GM19395 (cell line): ENCODE results near the gene GMPR2.
A peak's percentile ranks its signal among the peaks of the same experiment; 100 is the strongest.
"Not testable (repeated sequence)": the region's sequence is repeated elsewhere in the genome, so short reads cannot be mapped to it uniquely, and the experiment has no call there.

Experiments
- ATAC-seq: cut with Tn5 transposase; IDR thresholded peaks from one replicate; pipeline ENCODE4 v1.9.1; 2021; ENCODE audit warnings: mild to moderate bottlenecking, moderate library complexity; ENCODE audit not compliant: unreplicated experiment

GMPR2 gene

GRCh38 chr14:24226473-24226872 is 6.3 kb upstream of the GMPR2 start:
- no peak for ATAC-seq

- no peak for ATAC-seq
Measured at GRCh38 chr14:24228902-24229301, 3.8 kb upstream of the GMPR2 start.

GRCh38 chr14:24231263-24232120 is 1.2 kb upstream of the GMPR2 start:
- ATAC-seq, result peak; percentile 10

GRCh38 chr14:24232121-24232644 is 546 bp upstream of the GMPR2 start, which contains the start of gene NEDD8:
Gene NEDD8 (minus strand): TSS chr14:24232367. CDS start chr14:24232267, 100 bp downstream.
- peak; percentile 82 for ATAC-seq

- ATAC-seq, result no peak
Measured at GRCh38 chr14:24233538-24233866, 773 bp downstream of the GMPR2 start.

GRCh38 chr14:24234095-24235005 is 1.6 kb downstream of the GMPR2 start:
- ATAC-seq, result no peak

- ATAC-seq, result no peak
Measured at GRCh38 chr14:24235804-24236688, 3.3 kb downstream of the GMPR2 start.

GRCh38 chr14:24236689-24237462 is 4.1 kb downstream of the GMPR2 start:
- no peak for ATAC-seq

GRCh38 chr14:24237463-24237955 is 4.8 kb downstream of the GMPR2 start:
- no peak for ATAC-seq

GRCh38 chr14:24238123-24238522 is 5.4 kb downstream of the GMPR2 start:
- no peak for ATAC-seq

GRCh38 chr14:24238527-24239037 is 5.9 kb downstream of the GMPR2 start:
- ATAC-seq, result no peak

- no peak for ATAC-seq
Measured at GRCh38 chr14:24240110-24240918, 7.6 kb downstream of the GMPR2 start.

- peak; percentile 78 for ATAC-seq
Measured at GRCh38 chr14:24241829-24242443, 9.2 kb downstream of the GMPR2 start.

GRCh38 chr14:24243336-24243836 is 10.7 kb downstream of the GMPR2 start:
- no peak for ATAC-seq

- not testable (repeated sequence) for ATAC-seq
Measured at GRCh38 chr14:24245350-24245749, 12.6 kb downstream of the GMPR2 start.

GRCh38 chr14:24246765-24247212 is 14.1 kb downstream of the GMPR2 start:
- no peak for ATAC-seq

- ATAC-seq, result no peak
Measured at GRCh38 chr14:24247422-24247821, 14.7 kb downstream of the GMPR2 start.
